HepG2 (cell line): ENCODE measurements around the gene RNPEPL1. TPM values are rescaled to one million over a fixed set of nuclear protein-coding genes. Genes with fewer than 3 reads are reported as not detected.

ENCODE experiments used
- GATAD2A ChIP-seq: IDR thresholded peaks from 2 replicates; pipeline ENCODE4 v1.6.1; 2016
- HOXA3 ChIP-seq: sonication (generic); formaldehyde crosslinking; IDR thresholded peaks from 2 replicates; pipeline ENCODE4 v1.5.0; 2020; ENCODE audit warnings: missing genetic modification reagents
- JUN ChIP-seq: sonication (generic); formaldehyde crosslinking; IDR thresholded peaks from 2 replicates; pipeline ENCODE4 v1.4.0; 2020; ENCODE audit warnings: mild to moderate bottlenecking, missing genetic modification reagents
- RFXAP ChIP-seq: sonication (generic); formaldehyde crosslinking; IDR thresholded peaks from 2 replicates; pipeline ENCODE4 v1.4.0; 2020; ENCODE audit warnings: missing genetic modification reagents, borderline replicate concordance
- SIN3A ChIP-seq: IDR thresholded peaks from 2 replicates; pipeline ENCODE4 v1.6.1; 2011; ENCODE audit warnings: low read depth, mild to moderate bottlenecking, control low read depth, low read length, borderline replicate concordance
- THAP11 ChIP-seq: IDR thresholded peaks from 2 replicates; pipeline ENCODE4 v1.6.1; 2016; ENCODE audit warnings: missing biosample characterization, missing genetic modification reagents
- ZFP37 ChIP-seq: sonication (generic); formaldehyde crosslinking; IDR thresholded peaks from 2 replicates; pipeline ENCODE4 v1.4.0; 2020; ENCODE audit warnings: missing genetic modification reagents, borderline replicate concordance
- ZNF180 ChIP-seq: sonication (generic); formaldehyde crosslinking; IDR thresholded peaks from 2 replicates; pipeline ENCODE4 v1.4.0; 2020; ENCODE audit warnings: low read depth, missing genetic modification reagents, borderline replicate concordance
- ZNF407 ChIP-seq: sonication (generic); formaldehyde crosslinking; IDR thresholded peaks from one replicate; pipeline ENCODE4 v1.5.1; 2020; ENCODE audit warnings: mild to moderate bottlenecking, missing genetic modification reagents; ENCODE audit errors: not compliant biosample characterization
- ZNF841 ChIP-seq: sonication (generic); formaldehyde crosslinking; IDR thresholded peaks from 2 replicates; pipeline ENCODE4 v1.8.1; 2023; ENCODE audit warnings: missing genetic modification reagents, borderline replicate concordance
- ZNF878 ChIP-seq: sonication (generic); formaldehyde crosslinking; IDR thresholded peaks from 2 replicates; pipeline ENCODE4 v1.8.1; 2023; ENCODE audit warnings: mild to moderate bottlenecking, missing genetic modification reagents, moderate library complexity
- ZSCAN9 ChIP-seq: IDR thresholded peaks from 2 replicates; pipeline ENCODE4 v1.6.1; 2016; ENCODE audit warnings: borderline replicate concordance
- polyA plus RNA-seq, 8 experiments: library from polyadenylated mRNA; depleted of rRNA in 3 of 8; stranded (reverse) in 7 of 8; unstranded in 1 of 8; fragments of >200 nt; fragmentation: Illumina TruSeq in 4 of 8; extraction: Trizol in 4 of 8; gene quantifications; 2 replicates each; pipeline versions ENCODE4 v1.2.1 to v1.2.3, GENCODE V29; 2011 to 2016; ENCODE audit warnings: low read depth in 4 of 8, missing spikeins in 1 of 8, mixed read lengths in 1 of 8; ENCODE audit not compliant: insufficient read depth in 1 of 8
- total RNA-seq, 5 experiments: library from RNA; depleted of rRNA; stranded (reverse); fragments of >200 nt; fragmentation: Illumina TruSeq; extraction: Trizol; gene quantifications; 2 replicates each; pipeline ENCODE4 v1.2.3, GENCODE V29; 2016; ENCODE audit warnings: low read depth in 1 of 5
- TF ChIP-seq, protein P1 (sequence below): sonication (generic); formaldehyde crosslinking; IDR thresholded peaks from 2 replicates; pipeline ENCODE4 v1.4.0; 2020; ENCODE audit warnings: missing genetic modification reagents
- TF ChIP-seq, protein P2 (sequence below), 2 experiments: sonication (generic) in 1 of 2; formaldehyde crosslinking in 1 of 2; IDR thresholded peaks; 2 replicates each; pipeline versions ENCODE4 v1.4.0 to v1.6.1; 2016 to 2020; ENCODE audit warnings: borderline replicate concordance in 1 of 2, low read depth in 1 of 2, mild to moderate bottlenecking in 1 of 2, missing genetic modification reagents in 1 of 2

RNPEPL1 gene
- total and polyA plus RNA-seq, 2 of the 13 experiments (the other 11 are each of a cell fraction or from before 2014, with no cell fraction given): 13.0 to 18.0 TPM

- TF ChIP-seq SIN3A (peak; percentile 67; the same call in 1 of the 2 replicates), THAP11 (CRISPR knock-in tag) (peak; percentile 99), ZSCAN9 (CRISPR knock-in tag) (peak; percentile 55), JUN (0 out of 2 replicates have a peak, but pooled peaks have one; percentile 38), ZNF407 (no peak), ZNF878 (CRISPR knock-in tag) (peak; percentile 14; the same call in 1 of the 2 replicates), ZNF180 (CRISPR knock-in tag) (peak; percentile 48; the same call in 1 of the 2 replicates), HOXA3 (peak; percentile 95), ZNF841 (CRISPR knock-in tag) (peak; percentile 83; the same call in 1 of the 2 replicates), GATAD2A (CRISPR knock-in tag) (no peak; the same call in 1 of the 2 replicates), RFXAP (CRISPR knock-in tag) (peak; percentile 33; the same call in 1 of the 2 replicates), ZFP37 (CRISPR knock-in tag) (no peak)
- TF ChIP-seq, protein P1, sequence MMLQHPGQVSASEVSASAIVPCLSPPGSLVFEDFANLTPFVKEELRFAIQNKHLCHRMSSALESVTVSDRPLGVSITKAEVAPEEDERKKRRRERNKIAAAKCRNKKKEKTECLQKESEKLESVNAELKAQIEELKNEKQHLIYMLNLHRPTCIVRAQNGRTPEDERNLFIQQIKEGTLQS: peak; percentile 62; the same call in 1 of the 2 replicates
- TF ChIP-seq, protein P2, sequence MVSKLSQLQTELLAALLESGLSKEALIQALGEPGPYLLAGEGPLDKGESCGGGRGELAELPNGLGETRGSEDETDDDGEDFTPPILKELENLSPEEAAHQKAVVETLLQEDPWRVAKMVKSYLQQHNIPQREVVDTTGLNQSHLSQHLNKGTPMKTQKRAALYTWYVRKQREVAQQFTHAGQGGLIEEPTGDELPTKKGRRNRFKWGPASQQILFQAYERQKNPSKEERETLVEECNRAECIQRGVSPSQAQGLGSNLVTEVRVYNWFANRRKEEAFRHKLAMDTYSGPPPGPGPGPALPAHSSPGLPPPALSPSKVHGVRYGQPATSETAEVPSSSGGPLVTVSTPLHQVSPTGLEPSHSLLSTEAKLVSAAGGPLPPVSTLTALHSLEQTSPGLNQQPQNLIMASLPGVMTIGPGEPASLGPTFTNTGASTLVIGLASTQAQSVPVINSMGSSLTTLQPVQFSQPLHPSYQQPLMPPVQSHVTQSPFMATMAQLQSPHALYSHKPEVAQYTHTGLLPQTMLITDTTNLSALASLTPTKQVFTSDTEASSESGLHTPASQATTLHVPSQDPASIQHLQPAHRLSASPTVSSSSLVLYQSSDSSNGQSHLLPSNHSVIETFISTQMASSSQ (IDR thresholded peaks at IDR 0.05; ENCODE audit: low read depth): 0 out of 2 replicates have a peak, but pooled peaks have one; percentile 14
- TF ChIP-seq, protein P2 (CRISPR knock-in tag; IDR thresholded peaks at IDR 0.05; ENCODE audit: borderline replicate concordance): peak; percentile 75; the same call in 1 of the 2 replicates
Observed at GRCh38 chr2:240586198-240586918, 18.1 kb downstream of the RNPEPL1 start, which contains the start of gene CAPN10 (continued).
